ENCODE data around the gene NEB.

GRCh38 chr2:151718247-151718646 lies 16.0 kb downstream of the NEB start:
- TF ChIP-seq CTCF (IDR thresholded peaks at IDR 0.05) (no peak), POLR2AphosphoS5 (IDR thresholded peaks at IDR 0.05; ENCODE audit: low read depth, low read length) (no peak), TAF1 (IDR thresholded peaks at IDR 0.05; ENCODE audit: borderline replicate concordance, low read depth, low read length) (no peak), FOXM1 (IDR thresholded peaks at IDR 0.05; ENCODE audit: low read depth) (no peak), PBX3 (IDR thresholded peaks at IDR 0.05) (no peak), CHD2 (IDR thresholded peaks at IDR 0.05; ENCODE audit: low read length, partially characterized antibody) (no peak), YY1 (IDR thresholded peaks at IDR 0.05; ENCODE audit: low read depth) (no peak), RAD21 (IDR thresholded peaks at IDR 0.05; ENCODE audit: low read length) (no peak), REST (IDR thresholded peaks at IDR 0.05; ENCODE audit: low read depth, low read length) (no peak), EP300 (IDR thresholded peaks at IDR 0.05; ENCODE audit: borderline replicate concordance in 1 of 2, low read depth in 1 of 2, low read length in 1 of 2) (no peak)

Data from SK-N-SH (cell line).